ENCODE results near the gene SCARF2. TPM values are rescaled to one million over a fixed set of nuclear protein-coding genes. Genes with fewer than 3 reads are reported as not detected.

SCARF2 gene
- total RNA-seq, 4 donors from 2014 or later: 6.1 to 9.6 (median 8.4) TPM

GRCh38 chr22:20438427-20438677, 727 bp upstream of the SCARF2 start:
- intact Hi-C loops (cut with DNase I; ENCODE audit: low total_unique reads): no loop called here
- TF ChIP-seq POLR2A (IDR thresholded peaks at IDR 0.05) (no peak), CTCF (IDR thresholded peaks at IDR 0.05) (no peak)
- WGBS, 2 donors: 38 to 43% methylated on average over 6 of the region's 6 CpGs
- no peak for DNase-seq (ENCODE audit: low spot score in 2 of 2)
- H3K4me3 ChIP-seq (ENCODE audit: low read depth, poor library complexity, severe bottlenecking): peak overlapping the region; percentile 13

GRCh38 chr22:20436768-20437612, 635 bp downstream of the SCARF2 start:
- peak in 1 of 2 donors; percentile 89 for DNase-seq (ENCODE audit: low spot score in 2 of 2)
- H3K4me3 ChIP-seq (ENCODE audit: low read depth, poor library complexity, severe bottlenecking): peak overlapping the region; percentile 37
- intact Hi-C loops (cut with DNase I; ENCODE audit: low total_unique reads): no loop called here
- WGBS, 2 donors: 1 to 3% methylated on average over 49 to 53 of the region's 61 CpGs
- TF ChIP-seq CTCF (IDR thresholded peaks at IDR 0.05): no peak
- TF ChIP-seq POLR2A (IDR thresholded peaks at IDR 0.05): no peak

- peak in 1 of 2 donors; percentile 88 for DNase-seq (ENCODE audit: low spot score in 2 of 2)
- WGBS, 2 donors: 0 to 1% methylated on average over 21 to 40 of the region's 56 CpGs
- no peak for TF ChIP-seq CTCF (IDR thresholded peaks at IDR 0.05)
- no peak for TF ChIP-seq POLR2A (IDR thresholded peaks at IDR 0.05)
- intact Hi-C loops (cut with DNase I; ENCODE audit: low total_unique reads): no loop called here
- peak overlapping the region; percentile 37 for H3K4me3 ChIP-seq (ENCODE audit: low read depth, poor library complexity, severe bottlenecking)
These were observed 1.3 kb downstream of the SCARF2 start for GRCh38 chr22:20436307-20436767.

- intact Hi-C loops (cut with DNase I; ENCODE audit: low total_unique reads): no loop called here
- no peak for TF ChIP-seq CTCF (IDR thresholded peaks at IDR 0.05)
- TF ChIP-seq POLR2A (IDR thresholded peaks at IDR 0.05): no peak
- H3K4me3 ChIP-seq (ENCODE audit: low read depth, poor library complexity, severe bottlenecking): no peak overlapping the region
- peak in 1 of 2 donors; percentile 80 for DNase-seq (ENCODE audit: low spot score in 2 of 2)
- WGBS, 2 donors: 59 to 73% methylated on average over 8 to 11 of the region's 11 CpGs
These were observed 2.0 kb downstream of the SCARF2 start for GRCh38 chr22:20435436-20436306.

- TF ChIP-seq POLR2A (IDR thresholded peaks at IDR 0.05): no peak
- TF ChIP-seq CTCF (IDR thresholded peaks at IDR 0.05): no peak
- peak in 1 of 2 donors; percentile 68 for DNase-seq (ENCODE audit: low spot score in 2 of 2)
- WGBS, 2 donors: 91 to 96% methylated on average over 3 of the region's 3 CpGs
- intact Hi-C loops (cut with DNase I; ENCODE audit: low total_unique reads): no loop called here
- no peak overlapping the region for H3K4me3 ChIP-seq (ENCODE audit: low read depth, poor library complexity, severe bottlenecking)
These were observed 2.9 kb downstream of the SCARF2 start for GRCh38 chr22:20434773-20435172.

Data from lower leg skin (tissue), 4 donors.